ENCODE results near the gene GTSE1.

Gene GTSE1

DNA sequence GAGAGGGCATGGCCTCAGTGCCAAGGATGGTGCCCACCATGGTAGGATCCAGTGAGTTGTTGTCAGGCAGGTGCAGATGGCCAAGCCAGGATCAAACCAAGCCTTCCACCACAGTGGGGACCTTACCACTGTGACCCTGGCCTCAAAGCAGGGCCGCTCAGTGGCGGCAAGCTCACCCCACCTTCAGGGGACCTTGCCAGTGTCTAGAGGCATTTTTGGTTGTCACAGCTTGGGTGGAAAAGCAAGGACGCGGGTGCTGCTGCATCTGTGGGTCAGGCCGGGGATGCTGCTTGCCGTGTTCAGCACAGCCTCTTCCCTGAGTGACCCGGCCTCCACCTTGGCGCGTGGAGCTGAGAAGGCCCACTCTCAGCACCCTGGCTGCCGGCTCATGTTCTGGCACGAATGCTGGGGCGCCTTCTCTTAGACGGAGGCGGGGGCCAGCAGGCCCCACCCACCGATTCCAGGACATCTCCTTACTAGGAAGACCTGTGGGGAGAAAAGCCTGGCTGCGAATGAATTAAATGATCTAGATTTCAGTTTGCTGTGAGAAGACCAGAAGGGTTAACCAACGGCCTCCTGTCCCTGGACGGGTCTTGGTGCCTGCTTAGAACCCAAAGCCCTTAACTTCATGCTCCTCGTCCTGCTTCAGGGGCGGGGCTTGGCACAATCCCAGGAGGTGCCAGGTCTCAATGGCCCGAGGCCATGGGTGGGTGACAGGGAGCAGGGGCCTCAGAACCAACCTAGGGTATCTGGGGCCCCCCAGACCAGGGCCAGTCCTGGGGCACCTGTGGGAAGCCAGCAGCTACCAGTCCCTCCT, 57.7 kb downstream of the GTSE1 start:
- DNase-seq, result no peak

DNA sequence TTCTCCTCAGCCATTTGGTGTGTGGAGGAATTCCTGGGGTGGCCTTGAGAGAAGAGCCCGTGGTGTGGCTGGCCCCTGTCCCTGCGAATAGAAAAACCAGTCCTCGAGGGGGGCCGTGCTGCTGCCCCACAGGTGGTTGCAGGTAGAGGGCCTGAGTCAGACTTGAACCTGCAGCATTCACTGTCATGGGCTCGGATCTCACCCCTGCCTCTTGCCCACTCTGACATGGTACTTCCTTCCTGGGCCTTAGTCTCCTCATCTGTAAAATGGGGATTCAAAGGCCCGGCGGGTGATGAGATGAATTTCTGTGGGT, 58.3 kb downstream of the GTSE1 start:
- no peak for DNase-seq

DNA sequence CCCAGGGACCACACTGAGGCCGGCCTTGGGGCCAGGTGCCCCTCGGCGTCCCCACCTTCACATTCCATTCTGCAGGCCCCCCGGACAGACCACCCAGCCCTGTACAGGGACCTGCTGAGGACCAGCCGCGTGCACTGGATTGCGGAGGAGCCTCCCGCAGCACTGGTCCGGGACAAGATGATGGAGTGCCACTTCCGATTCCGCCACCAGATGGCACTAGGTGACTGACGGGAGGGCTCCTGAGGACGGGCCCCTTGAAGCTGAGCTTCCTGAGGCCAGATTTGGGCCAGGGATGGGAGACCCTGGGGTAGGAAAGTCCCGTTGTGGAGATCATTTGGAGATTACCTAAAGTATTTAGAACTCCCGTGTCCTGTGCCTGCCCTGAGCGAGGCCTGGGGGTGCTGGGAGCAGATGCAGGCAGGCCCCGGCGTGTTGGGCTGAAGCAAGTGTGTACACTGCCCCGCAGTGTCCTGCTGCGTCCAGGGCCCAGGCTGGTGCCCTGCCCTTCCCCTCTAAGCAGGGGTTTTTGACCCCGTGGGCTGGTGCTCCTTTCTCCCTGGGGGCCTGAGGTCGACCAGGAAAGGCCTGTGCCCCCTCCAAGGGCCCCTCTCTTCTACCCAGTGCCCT, 58.8 kb downstream of the GTSE1 start:
- DNase-seq, result peak; percentile 64

DNA sequence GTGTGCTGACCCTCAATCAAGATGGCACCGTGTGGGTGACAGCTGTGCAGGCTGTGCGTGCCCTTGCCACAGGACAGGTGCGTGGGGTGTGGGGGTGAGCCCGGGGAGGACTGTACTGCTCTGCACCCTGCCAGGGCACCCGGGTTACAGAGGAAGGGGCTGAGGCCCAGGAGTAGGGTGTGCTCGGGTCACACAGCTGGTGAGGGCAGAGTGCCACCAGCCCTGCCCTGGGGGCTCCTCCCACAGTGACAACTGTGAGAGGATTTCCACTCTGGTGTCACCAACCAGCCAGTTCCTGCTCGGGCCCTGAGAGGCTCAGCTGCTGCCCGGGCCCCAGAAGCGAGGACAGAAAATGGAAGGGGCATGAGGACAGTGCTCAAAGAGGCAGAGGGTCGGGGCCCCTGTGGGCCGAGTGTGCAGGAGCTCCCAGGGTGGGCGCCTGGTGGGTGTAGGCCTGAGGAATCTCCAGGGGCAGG, 59.4 kb downstream of the GTSE1 start:
- DNase-seq, result no peak

DNA sequence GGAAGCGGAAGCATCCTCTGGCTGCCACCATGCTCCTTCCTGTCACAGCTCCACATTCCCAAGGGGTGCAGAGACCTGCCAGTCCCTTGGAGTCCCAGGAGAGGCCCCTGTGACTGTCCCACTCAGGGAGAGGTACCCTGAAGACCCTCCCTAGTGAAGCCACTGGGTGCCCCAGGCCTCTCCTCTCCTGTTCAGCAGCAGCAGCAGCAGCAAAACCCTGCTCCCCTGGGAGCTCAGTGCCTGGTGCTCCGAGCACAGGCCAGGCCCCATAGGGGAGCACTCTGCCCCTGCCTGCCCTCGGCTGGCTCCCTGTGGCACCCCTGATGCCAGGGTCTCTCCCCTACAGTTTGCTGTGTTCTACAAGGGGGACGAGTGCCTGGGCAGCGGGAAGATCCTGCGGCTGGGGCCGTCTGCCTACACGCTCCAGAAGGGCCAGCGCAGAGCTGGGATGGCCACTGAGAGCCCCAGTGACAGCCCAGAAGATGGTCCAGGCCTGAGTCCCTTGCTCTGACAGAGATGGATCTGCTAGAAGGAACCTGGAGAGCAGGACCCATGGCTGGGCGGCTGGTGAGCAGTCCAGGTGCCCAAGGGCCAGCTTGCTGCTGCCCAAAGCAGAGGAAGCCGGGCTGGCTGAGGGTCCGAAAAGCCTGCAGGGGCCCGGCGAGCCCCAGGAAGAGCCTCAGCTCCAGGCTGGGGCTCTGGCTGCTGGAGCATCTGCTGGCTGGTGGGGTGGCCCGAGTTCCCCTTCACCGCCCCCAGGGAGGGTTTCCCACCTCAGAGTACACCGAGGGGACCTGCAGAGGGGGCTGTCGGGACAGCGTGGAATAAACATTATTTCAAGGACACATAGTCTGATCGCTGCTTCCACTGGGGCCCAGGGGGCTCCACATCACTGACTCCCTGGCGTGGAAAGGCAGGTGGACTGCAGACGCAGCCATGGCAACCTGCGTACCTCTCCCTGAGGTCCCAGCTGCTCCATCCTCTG, 60.1 kb downstream of the GTSE1 start:
- no peak for DNase-seq

DNA sequence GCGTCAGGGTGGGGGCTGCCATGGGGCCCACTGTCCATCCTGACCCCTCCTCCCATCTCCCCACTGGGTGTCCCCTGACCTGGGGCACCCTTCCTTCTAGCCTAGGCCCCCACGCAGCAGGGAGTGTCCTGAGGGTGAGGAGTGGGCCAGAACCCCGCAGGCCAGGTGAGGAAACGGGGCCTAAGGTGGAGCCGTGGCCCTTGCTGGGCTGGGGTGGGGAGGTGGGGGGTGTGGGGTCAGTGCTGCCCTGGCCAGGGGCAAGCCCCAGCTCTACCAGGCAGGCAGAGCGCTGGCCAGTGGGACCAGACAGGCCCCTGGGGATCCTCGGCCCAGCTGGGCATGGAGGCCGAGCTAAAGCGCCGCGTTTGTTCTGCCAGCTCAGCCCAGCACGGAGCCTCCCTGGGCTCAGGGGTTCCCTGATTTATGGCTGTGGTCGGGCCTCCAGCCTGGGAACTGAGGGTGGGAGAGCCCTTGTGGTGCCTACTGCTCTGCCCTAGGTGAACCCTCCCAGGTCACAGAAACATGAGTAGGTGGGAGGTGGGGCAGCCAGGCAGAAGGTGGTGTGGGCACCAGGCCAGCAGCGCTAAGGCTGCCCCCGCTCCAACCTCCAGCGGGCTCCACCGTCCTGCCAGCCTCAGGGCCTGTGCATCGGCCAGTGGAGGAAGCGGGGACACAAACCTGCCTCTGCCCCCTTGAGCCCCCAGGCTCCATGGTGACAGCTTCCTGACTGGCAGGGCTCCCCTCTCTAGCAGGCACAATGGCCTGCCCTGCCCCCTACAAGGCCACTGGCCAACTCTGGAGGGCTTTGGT, 61.2 kb downstream of the GTSE1 start:
- no peak for DNase-seq

DNA sequence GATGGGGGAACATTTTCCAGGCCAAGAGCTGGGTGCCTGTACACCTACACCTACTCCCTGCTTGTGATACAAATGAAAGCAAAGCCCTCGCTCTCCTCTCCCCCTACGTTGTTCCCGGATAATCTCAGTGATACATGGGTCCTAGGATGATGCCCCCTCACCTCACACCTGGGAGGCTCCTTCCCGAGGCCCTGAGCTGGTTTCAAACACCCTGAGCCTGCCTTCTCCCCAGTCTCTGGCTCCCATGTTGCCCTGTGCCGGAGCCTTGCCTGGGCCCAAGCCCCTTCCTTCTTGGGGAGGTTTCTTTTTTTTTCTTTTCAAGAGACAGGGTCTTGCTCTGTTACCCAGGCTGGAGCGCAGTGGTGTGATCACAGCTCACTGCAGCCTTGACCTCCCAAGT, 62.1 kb downstream of the GTSE1 start:
- DNase-seq, result no peak

DNA sequence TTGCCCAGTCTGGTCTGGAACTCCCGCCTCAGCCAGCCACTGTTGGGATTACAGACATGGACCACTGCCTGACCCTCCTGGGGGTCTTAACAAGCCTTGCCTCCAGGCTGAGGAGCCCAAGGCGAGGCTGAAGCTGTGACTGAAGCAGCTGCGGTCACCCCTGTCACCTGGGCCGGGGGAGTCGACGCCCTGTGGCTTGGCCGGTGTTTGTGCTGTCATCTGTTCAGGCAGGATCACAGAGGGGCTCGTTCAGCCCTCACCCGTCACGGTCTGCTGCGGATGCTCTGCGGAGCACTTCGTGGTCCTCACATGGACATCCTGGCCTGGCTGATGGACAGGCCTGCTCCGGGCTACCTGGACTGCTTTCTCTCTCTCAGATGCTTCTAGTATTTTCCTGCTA, 62.7 kb downstream of the GTSE1 start:
- DNase-seq, result no peak

DNA sequence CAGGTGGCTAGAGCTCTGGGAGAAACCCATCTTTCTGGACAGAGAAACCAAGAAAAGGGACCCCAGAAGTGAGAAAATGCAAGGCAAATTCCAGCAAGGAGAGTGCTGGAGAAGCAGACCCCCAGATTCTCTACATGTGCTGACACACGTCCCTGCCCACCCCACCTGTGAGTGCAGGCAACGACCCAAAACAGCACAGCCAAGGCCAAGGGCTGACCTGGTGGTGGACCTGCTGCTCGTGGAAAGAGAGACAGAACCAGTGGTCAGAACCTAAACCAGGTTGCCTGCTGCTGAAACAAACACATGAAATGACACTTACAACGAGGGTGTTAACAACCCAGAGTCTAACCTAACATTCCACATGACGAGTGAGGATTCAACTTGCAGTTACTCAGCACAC, 63.4 kb downstream of the GTSE1 start:
- no peak for DNase-seq

DNA sequence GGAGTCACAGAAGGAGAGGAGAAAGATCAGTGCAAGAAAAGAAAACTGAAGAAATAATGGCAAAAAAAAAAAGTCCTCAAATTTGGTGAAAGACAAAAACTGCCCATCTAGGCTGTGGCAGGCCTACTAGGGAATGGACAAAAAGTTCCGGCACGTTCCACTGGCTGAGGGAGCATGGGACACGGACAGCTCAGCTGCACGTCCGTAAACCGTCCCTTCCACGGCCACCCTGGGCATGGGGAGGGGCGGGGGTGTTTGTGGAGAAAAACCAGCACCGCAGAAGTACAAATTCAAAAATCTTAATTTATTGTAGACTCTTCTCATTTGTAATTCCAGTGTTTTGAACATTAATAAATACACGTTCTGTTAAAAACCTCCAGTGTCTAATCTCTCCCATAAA, 64.2 kb downstream of the GTSE1 start:
- DNase-seq, result no peak

DNA sequence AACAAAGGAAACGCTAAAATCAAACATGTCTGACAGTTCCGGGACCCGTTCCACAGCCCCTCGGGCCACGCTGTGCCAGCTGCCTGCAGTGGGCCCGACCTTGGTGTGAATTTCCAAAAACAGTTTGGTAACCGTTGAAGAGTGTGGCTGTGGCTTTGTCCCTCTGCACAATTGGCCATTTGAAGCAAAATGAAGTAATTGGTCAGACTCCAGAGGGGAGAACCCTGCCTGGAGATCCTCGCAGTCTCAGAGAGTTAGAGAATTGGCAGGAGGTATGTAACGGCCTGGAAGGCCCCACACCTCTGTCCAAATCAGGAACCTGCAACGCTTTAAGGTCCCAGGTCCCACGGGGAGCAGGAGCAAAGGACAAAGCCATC, 65.1 kb downstream of the GTSE1 start:
- no peak for DNase-seq

DNA sequence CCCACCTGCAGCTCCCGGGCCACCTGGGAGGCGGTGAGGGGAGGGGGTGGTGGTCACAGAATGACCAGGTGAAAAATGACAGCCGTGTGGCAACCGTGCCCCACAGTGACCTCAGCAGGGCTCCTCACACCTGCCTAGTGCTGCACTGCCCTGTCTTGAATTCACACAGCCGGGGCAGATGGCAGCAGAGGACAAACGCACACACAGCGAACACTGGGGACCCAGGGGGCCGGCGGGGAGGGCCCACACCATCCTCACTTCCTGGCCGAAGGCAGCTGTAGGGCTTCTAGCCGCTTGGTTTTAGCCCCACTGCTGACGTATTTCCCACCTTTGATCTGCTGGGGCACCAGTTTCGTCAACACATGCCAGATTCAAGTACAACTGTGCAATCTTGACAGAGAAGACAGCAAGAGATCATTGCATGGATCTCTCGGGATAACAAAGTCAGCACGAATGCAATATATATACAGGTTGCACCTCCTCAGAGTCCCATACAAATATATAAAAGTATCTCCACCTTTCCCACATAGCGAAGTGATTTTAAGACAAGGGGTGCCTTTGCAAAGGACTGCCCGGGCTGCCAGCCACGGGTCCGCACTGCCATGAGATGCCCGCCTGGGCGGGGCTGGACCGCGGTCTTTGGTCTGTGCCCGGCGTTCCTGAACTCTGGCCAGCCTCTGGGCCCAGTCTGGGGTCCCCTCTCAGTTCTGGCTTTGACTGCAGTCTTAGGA, 65.7 kb downstream of the GTSE1 start:
- no peak for DNase-seq

DNA sequence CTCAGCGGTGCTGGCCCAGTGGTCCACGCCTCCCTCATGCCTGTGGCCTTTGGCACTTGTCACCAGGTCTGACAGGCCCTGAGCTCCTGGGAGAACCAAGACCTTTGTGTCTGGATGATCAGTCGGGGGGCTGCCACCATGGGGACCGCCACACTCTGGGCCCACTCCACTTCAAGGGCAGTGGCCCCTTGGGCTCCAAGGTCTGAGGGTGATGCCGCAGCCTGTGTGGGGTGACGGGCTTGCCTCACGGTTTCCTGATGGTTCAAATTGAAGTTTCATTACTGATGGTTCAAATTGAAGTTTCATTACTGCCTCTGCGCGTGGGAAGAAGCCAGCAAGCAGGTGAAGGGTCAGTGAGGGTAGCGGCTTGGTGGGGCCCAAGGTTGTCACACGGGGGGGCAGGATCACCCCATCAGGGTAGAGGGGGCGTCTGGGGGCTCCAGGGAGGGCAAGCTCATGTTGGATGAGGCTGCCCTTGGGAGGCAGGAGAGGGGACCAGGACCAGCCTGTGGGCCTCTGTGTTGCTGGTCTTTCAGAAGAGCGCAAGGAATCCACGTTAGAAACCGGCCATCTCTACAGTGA, 66.4 kb downstream of the GTSE1 start:
- DNase-seq, result no peak

DNA sequence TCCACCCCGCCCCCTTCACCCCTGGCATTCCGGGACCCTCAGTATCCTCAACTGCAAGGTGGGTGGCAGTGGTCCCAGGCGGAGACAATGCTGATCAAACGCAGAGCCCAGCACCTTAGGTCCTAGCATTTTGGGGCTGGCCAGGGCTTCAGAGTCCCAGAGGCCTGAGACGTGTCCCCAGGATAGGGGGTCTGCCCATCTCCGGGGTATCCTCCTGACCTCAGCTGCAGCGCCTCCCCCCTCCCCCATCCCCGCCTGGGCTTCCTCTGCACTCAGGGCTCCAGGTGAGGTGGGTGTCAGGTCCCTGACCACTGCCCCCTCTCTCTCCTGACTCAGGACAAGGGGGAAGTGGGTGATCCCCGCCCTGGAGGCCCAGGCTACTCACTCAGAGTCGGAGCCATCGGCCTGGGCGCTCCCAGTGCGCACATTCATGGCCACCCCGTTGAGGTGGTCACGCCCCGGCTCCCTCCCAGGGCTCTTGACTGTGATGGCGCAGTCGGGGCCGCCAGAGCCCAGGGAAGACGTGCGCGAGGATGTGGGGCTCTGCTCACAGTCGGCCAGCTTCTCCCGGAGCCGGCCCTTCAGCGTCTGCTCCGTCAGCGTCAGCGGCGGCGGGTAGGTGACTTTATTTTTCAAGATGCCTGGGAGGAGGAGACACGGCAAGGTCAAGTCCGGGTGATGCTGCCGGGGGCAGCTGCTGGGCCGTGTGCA, 67.1 kb downstream of the GTSE1 start:
- DNase-seq, result no peak

DNA sequence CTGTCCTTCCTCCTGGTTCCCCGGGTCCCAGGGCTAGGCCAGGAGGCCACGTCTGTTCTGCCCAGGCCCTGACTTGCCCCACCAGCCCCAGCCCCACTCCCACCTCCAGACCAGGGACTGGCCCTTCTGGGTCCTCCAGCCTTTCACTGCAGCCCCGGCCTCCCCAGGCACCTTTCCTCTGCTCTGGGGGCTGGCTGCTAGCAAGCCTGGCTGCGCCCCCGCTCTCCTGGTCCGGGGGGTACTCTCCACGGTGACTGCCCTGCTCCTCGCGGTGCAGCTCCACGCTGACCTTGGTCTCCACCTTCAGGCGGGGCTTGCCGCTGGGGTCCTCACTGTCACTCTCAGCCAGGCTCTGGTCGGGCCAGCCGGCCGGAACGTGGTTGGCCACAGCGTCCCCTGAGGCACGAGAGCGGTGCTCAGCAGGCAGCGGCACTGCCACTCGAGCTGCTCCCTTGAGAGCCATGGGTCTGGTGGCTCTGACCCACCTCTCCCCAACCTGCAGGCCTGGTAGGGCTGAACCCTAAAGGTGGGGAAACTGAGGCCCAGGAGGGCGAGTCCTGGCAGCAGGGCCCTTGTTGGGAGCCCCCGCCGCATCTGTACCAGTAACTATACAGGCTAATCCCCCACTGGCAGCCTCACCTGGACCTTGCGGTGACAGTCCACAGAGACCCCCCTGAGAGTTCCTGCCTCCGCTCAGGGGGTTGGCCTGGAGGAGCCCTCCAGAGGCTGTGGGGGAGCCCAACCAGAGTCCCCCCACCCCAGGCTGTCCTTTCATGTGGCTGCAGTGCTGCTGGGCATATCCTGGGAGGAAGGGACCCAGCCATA, 67.9 kb downstream of the GTSE1 start:
- no peak for DNase-seq

DNA sequence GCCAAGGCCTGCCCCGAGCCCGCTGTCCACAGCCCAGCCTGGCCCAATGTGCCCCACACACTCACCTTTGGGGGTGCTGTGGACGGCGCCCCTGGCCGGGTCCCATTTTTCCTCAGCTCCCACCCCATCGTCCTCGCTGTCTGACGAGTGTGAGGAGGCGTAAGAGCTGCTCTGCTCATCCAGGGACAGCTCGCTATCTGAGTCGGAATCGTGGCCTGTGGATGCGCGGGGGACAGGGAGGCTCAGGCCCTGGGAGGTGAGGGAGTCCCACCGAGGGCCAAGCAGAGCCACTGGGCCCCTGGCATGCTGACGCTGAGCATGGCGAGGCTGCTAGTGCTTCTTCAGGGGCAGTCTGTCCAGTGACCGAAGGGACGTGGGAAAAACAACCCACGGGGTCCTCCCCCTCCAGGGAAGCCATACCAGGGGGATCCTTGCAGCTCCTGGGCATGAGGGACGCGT, 68.5 kb downstream of the GTSE1 start:
- no peak for DNase-seq

DNA sequence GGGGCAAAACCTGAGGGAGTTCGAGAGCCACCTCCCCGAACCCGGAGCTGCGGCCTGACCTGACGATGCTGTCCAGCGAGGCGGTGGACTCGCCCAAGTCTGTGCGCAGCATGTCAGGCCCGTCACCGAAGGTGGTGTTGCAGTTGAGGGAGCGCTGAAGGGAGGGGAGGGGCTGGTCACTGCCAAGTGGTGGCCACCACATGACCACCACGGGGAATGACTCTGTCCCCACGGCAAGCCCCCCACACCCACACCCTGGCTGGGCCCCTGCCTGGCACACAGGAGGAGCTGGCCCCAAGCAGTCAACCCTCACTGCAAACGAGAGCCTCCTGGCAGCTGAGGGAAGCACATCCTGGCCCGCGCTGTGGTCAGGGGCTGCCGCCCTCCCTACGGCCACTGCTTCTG, 69.7 kb downstream of the GTSE1 start:
- DNase-seq, result no peak

DNA sequence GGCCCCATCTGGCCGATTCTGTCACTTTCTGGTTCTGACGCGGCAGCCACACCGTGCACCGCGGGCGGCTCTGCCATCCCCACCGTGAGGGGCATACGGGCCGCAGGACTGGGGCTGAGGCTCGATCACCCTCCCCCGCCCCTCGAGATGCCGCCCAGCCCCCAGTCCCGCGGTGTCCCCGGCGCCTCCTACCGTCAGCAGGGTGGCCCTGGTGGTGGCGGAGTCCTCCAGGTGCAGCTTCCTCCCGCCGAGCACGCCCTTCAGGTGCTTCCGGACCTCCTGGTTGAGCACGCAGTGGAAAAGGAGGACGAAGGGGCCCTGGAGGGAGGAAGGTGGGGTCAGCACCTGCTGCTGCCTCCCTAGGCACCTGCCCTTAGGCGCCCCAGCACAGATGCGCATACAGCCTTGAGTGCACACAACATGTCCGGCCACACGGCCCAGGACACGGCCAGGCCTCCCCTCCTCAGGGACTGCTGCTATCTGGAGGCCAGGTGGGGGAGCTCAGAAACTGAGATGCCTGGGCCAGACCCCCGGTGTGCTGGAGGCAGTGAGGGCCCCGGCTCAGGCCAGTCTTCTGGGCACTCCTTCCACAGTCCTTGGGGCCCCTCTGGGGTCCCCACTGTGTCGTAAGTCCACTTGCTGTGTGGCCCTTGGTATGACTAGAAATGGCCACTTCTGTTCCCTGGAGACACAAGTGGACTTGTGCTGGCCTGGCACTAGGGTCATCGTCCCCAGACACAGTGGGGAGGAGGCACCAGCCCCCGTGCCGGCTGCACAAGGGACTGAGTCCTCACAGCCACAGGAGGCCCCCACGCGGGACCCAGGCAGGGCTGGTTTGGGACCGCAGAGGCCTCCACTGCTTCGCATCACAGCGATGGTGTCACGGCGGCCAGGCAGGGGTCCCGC, 70.4 kb downstream of the GTSE1 start:
- DNase-seq, result peak; percentile 29

DNA sequence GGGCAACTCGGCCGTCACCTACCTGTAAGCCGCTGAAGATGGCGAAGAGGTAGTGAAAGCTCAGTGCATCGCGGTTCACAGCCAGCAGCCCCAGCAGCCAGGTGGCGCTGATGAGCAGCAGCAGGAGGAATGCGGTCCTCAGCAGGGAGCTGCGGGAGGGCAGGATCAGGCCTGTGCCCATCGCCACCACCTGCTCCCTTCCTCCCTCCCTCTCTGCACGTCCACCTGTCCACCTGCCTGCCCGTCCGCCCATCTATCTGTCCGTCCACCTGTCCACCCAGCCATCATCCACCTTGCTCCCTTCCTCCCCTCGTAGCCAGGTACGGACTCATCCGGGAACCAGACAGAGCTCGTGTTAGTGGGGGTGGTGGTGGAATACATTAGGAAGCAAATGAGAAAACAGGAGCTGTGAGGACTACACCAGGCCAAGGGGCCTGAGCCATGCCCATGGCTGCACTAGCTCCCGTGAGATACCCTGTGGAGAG, 71.1 kb downstream of the GTSE1 start:
- peak; percentile 71 for DNase-seq

Measured in activated CD4-positive, alpha-beta T cell treated with anti-CD3 and anti-CD28 coated beads, Interleukin-2, amount 50 U/mL, for 1 hour (primary cell).